Endodermal cell (in vitro differentiated cells): ENCODE data around the gene MAST1. TPM values are rescaled to one million over a fixed set of nuclear protein-coding genes. Genes with fewer than 3 reads are reported as not detected.

Experiments
- DNase-seq: peaks from one replicate; pipeline ENCODE4 v3.0.0-alpha.2; 2017
- H3K27ac ChIP-seq: 2 replicates; pipeline ENCODE4 v1.5.1; 2013; ENCODE audit warnings: mild to moderate bottlenecking, low read depth, low read length, moderate library complexity
- H3K27me3 ChIP-seq: 2 replicates; pipeline ENCODE4 v1.6.1; 2013; ENCODE audit warnings: mild to moderate bottlenecking, low read length, moderate library complexity; ENCODE audit not compliant: insufficient read depth, control insufficient read depth, poor library complexity, severe bottlenecking
- H3K36me3 ChIP-seq: 2 replicates; pipeline ENCODE4 v1.7.0; 2013; ENCODE audit warnings: mild to moderate bottlenecking, low read length, moderate library complexity; ENCODE audit not compliant: control insufficient read depth, insufficient read depth
- H3K4me1 ChIP-seq: one replicate; pipeline ENCODE4 v1.7.0; 2013; ENCODE audit warnings: low read length; ENCODE audit not compliant: control insufficient read depth, insufficient read depth
- H3K4me3 ChIP-seq: 2 replicates; pipeline ENCODE4 v1.5.1; 2013; ENCODE audit warnings: mild to moderate bottlenecking, low read length, moderate library complexity
- H3K9ac ChIP-seq: 2 replicates; pipeline ENCODE4 v1.6.1; 2013; ENCODE audit warnings: mild to moderate bottlenecking, low read length, moderate library complexity; ENCODE audit not compliant: poor library complexity, severe bottlenecking; ENCODE audit errors: extremely low read depth
- H3K9me3 ChIP-seq: 2 replicates; pipeline ENCODE4 v1.6.1; 2013; ENCODE audit warnings: mild to moderate bottlenecking, low read length, moderate library complexity; ENCODE audit not compliant: control insufficient read depth
- H3K27ac Mint-ChIP-seq: 2 replicates; pipeline ENCODE4 v1.8.0; 2020; ENCODE audit warnings: mixed read lengths
- H3K27me3 Mint-ChIP-seq: 2 replicates; pipeline ENCODE4 v1.8.0; 2021; ENCODE audit warnings: mild to moderate bottlenecking, mixed read lengths; ENCODE audit not compliant: insufficient read depth
- H3K36me3 Mint-ChIP-seq: 2 replicates; pipeline ENCODE4 v1.8.0; 2020; ENCODE audit warnings: low read depth, mixed read lengths
- H3K4me1 Mint-ChIP-seq: 2 replicates; pipeline ENCODE4 v1.8.0; 2020; ENCODE audit warnings: mixed read lengths
- H3K4me3 Mint-ChIP-seq: 2 replicates; pipeline ENCODE4 v1.8.0; 2020; ENCODE audit warnings: mild to moderate bottlenecking, moderate library complexity, mixed read lengths
- H3K9me3 Mint-ChIP-seq: 2 replicates; pipeline ENCODE4 v1.8.0; 2020; ENCODE audit warnings: mild to moderate bottlenecking, mixed read lengths
- WGBS, 2 experiments: methylation state at CpG; one replicate each; pipeline versions ENCODE4 v1.1.5 to v1.1.7; 2013; ENCODE audit warnings: missing lambda C conversion rate in 2 of 2, mixed read lengths in 1 of 2; ENCODE audit not compliant: insufficient coverage in 1 of 2, insufficient read length in 1 of 2; 5-methylcytosine and 5-hydroxymethylcytosine counted together
- total RNA-seq, 2 donors: library from RNA; stranded (reverse); fragmentation: NEBNext Ultra II Directional in 1 of 2; extraction: Animal tissue kit (Norgen Biotek cat#: 25700) in 1 of 2; gene quantifications; 2 replicates in 1 of 2; 3 replicates in 1 of 2; pipeline ENCODE4 v1.2.1, GENCODE V29; 2021
- TF ChIP-seq, protein P1 (sequence below): fragments of 200-600 bp; sonication (generic); conservative IDR thresholded peaks from 2 replicates; pipeline ENCODE4 v1.5.0; 2021; ENCODE audit warnings: antibody characterized with exemption, mild to moderate bottlenecking

MAST1 gene
- total RNA-seq, 2 donors from 2014 or later = 6.9 to 18.5 TPM

DNA sequence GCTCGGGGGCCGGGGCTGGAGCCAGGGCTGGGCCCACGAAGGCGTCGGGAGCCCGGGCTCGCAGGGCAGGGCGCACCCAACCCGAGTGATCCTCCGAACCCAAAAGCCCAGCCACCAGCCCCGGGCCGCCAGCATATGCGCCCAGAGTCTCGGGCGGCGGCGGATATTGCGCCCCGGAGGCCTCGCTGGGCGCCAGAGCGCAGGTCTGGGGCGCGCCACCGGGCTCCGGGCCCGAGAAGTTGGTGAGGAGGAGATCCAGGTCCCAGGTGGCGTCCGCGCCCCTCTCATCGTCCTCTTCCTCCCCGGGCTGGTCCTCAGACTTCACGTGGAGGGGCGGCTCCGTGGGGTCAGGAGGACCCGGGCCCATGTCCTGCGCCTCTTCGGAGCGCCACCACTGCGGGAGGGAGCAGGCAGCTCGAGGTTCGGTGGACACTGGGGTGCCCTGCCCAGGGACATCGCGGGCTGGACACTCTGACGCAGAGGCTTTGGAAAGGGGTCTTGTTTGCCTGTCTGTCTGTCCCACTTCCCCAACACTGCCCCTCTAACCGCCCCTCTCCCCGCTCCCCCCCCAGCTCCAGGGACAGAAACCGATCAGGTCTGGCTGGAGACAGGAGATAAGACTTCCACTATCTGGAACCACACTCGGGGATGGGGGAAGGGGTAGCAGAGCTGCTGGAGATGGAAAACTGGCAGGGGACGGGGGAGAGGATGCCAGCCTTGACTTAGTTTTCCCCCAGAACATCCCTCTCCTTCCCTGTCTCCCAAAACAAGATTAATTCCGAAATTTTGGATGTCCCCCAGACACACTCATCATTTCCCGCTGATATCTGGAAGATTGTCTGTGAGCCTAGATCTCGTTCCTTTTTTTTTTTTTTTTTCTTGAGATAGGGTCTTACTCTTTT, 47.7 kb downstream of the MAST1 start:
- Histone ChIP-seq H3K9me3 (peaks cover 18% of the 10 kb centered on the region), H3K27ac (no peak overlapping the region), H3K27me3 (peaks cover 37% of the 10 kb centered on the region), H3K36me3 (no peaks in the 10 kb centered on the region), H3K9ac (peak overlapping the region; percentile 20), H3K4me1 (no peaks in the 10 kb centered on the region), H3K4me3 (peak overlapping the region; percentile 77)
- WGBS, 2 experiments = 7 to 9% methylated on average over 3 to 51 of the region's 53 CpGs
- DNase-seq = peak; percentile 81
- Mint-ChIP-seq H3K9me3 (peaks cover 26% of the 10 kb centered on the region), H3K27me3 (peaks cover 38% of the 10 kb centered on the region), H3K4me3 (peak overlapping the region; percentile 71), H3K27ac (peak overlapping the region; percentile 26), H3K4me1 (peaks cover 8% of the 10 kb centered on the region), H3K36me3 (no peaks in the 10 kb centered on the region)
- TF ChIP-seq, protein P1, sequence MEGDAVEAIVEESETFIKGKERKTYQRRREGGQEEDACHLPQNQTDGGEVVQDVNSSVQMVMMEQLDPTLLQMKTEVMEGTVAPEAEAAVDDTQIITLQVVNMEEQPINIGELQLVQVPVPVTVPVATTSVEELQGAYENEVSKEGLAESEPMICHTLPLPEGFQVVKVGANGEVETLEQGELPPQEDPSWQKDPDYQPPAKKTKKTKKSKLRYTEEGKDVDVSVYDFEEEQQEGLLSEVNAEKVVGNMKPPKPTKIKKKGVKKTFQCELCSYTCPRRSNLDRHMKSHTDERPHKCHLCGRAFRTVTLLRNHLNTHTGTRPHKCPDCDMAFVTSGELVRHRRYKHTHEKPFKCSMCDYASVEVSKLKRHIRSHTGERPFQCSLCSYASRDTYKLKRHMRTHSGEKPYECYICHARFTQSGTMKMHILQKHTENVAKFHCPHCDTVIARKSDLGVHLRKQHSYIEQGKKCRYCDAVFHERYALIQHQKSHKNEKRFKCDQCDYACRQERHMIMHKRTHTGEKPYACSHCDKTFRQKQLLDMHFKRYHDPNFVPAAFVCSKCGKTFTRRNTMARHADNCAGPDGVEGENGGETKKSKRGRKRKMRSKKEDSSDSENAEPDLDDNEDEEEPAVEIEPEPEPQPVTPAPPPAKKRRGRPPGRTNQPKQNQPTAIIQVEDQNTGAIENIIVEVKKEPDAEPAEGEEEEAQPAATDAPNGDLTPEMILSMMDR = peak; percentile 14

DNA sequence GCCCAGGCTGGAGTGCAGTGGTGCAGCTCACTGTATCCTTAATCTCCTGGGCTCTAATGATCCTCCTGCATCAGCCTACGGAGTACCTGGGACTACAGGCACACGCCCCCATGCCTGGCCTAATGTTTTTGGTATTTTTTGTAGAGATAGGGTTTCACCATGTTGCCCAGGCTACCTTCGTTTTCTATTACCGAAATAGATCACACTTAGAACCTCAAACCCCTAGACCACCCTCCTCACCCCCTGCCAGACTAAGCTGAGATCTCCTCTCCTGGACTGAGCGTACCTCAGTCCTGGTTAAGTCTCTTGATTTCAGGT, 48.3 kb downstream of the MAST1 start:
- H3K36me3 ChIP-seq = no peaks in the 10 kb centered on the region
- 80 to 90% methylated on average over 3 to 5 of the region's 5 CpGs for WGBS, 2 experiments
- H3K9me3 ChIP-seq = peaks cover 18% of the 10 kb centered on the region
- peak overlapping the region; percentile 26 for H3K27ac Mint-ChIP-seq
- no peak overlapping the region for H3K9ac ChIP-seq
- no peaks in the 10 kb centered on the region for H3K36me3 Mint-ChIP-seq
- no peak overlapping the region for H3K4me3 ChIP-seq
- peaks cover 10% of the 10 kb centered on the region for H3K4me1 Mint-ChIP-seq
- no peak overlapping the region for H3K27ac ChIP-seq
- H3K27me3 ChIP-seq = peaks cover 37% of the 10 kb centered on the region
- peak overlapping the region; percentile 71 for H3K4me3 Mint-ChIP-seq
- TF ChIP-seq, protein P1 = no peak
- no peaks in the 10 kb centered on the region for H3K4me1 ChIP-seq
- DNase-seq = no peak
- peaks cover 26% of the 10 kb centered on the region for H3K9me3 Mint-ChIP-seq
- H3K27me3 Mint-ChIP-seq = peaks cover 38% of the 10 kb centered on the region

- no peaks in the 10 kb centered on the region for H3K4me1 ChIP-seq
- H3K4me1 Mint-ChIP-seq = peaks cover 14% of the 10 kb centered on the region
- H3K36me3 Mint-ChIP-seq = no peaks in the 10 kb centered on the region
- peak within 1 kb of the TSS; percentile 71 for H3K4me3 Mint-ChIP-seq
- no peak within 1 kb of the TSS for H3K27ac ChIP-seq
- 68 to 81% methylated on average over 4 to 17 of the region's 17 CpGs for WGBS, 2 experiments
- peak within 1 kb of the TSS; percentile 20 for H3K9ac ChIP-seq
- H3K27me3 Mint-ChIP-seq = peaks cover 38% of the 10 kb centered on the region
- DNase-seq = no peak
- TF ChIP-seq, protein P1 = no peak
- H3K4me3 ChIP-seq = peak within 1 kb of the TSS; percentile 77
- H3K9me3 ChIP-seq = peaks cover 18% of the 10 kb centered on the region
- H3K27me3 ChIP-seq = peaks cover 37% of the 10 kb centered on the region
- H3K27ac Mint-ChIP-seq = peak within 1 kb of the TSS; percentile 26
- H3K9me3 Mint-ChIP-seq = peaks cover 26% of the 10 kb centered on the region
- no peaks in the 10 kb centered on the region for H3K36me3 ChIP-seq
Measured at GRCh38 chr19:12886969-12887747, 48.8 kb downstream of the MAST1 start, which contains the start of gene KLF1. Gene KLF1 (minus strand): TSS chr19:12887201. CDS start chr19:12887140, 61 bp downstream.
